HG03432 (cell line): ENCODE data around the gene INHA.

Source experiments
- ATAC-seq: cut with Tn5 transposase; IDR thresholded peaks from one replicate; pipeline ENCODE4 v1.9.1; 2021; ENCODE audit warnings: mild to moderate bottlenecking, moderate library complexity; ENCODE audit not compliant: unreplicated experiment

Gene INHA

DNA sequence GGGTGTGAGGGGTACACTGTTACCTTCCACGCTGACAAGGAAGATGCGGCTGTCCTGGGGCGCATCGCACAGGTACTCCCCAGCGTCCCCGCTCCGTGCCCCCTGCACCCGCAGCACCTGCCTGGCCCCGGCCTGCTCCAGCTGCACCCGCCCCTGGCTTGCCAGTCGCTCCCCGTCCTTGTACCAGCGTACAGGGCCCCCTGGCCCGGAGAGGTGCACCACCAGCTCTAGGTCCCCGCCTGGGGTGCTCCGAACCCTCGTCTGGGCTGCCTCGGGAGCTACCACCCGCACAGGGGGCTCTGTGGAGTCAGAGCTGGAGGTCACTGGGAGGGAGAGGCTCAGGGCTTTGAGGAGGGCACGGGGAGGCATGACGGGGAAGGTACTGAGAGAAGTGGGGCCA is 14.8 kb upstream of the INHA start:
- ATAC-seq = no peak

DNA sequence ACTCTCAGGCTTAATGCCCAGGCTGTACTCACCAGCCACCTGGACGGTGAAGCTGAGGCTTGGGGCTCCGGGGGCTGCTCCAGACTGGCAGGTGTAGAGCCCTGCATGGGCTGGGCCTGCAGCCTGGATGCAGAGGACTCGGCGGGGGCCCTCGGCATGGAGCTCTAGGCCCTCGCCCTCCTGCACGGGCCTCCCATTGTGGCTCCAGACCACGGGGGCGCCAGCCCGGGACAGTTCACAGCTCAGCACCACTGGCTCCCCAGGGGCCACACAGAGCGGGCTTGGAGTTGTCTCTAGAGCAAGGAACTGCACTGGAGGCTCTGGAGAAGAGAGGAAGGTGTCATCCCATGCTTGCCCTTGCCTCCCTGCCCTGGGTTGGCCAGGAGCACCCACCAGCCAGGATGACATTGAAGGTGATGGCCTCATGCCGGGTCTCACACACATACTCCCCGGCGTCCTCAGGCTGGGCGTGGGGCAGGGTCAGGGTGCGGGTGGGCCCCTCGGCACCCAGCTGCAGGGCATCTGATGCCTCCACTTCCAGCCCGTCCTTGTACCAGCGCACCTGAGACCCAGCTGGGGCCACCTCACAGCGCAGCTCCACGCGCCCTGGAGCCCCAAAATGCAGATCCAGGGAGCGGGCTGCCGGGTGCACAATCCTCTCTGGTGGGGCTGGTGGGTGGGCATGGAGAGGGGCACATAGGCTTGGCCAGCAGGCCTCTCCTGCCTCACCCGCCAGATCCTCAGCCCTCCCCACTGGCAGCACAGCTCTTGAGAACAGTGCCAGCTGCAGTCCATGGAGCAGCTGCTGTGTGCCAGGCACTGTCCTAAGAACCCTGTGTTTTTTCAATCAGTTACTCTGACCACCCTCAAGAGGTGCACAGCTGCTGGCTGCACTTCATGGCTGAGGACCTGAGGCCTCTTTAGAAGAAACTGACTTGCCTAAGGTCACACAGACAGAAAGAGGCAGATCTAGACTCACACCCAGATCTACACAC is 14.0 kb upstream of the INHA start:
- ATAC-seq = no peak

DNA sequence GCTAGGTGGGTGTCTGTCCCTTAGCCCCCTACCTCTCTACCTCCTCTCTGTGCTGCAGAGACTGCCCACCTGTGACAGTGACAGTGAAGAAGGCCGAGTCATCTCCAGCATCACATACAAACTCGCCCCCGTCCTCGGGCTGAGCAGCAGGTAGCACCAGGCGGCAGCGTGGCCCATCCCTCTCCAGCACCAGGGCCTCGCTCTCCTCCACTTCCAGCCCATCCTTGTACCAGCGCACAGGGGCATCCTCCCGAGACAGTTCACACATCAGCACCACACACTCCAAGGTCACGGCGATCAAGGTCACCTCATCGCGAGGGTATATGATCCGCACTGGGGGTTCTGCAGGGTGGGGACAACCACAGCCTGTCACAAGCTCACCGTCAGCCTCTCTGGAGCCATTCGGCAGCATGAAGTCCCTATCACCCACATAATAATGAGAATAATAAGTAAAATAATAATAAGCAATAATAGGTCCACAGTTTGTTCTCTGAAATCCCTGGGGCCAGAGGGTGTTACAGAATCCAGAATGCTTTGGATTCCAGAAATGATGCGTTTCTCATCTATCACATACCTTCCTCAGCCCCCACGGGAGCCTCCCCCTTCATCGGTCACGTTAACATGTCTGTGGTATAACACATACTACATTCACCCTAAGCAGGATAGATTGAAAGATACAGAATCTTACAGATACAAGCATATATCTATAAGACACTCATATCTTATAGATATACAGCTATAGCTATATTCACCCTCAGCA is 12.8 kb upstream of the INHA start:
- no peak for ATAC-seq

DNA sequence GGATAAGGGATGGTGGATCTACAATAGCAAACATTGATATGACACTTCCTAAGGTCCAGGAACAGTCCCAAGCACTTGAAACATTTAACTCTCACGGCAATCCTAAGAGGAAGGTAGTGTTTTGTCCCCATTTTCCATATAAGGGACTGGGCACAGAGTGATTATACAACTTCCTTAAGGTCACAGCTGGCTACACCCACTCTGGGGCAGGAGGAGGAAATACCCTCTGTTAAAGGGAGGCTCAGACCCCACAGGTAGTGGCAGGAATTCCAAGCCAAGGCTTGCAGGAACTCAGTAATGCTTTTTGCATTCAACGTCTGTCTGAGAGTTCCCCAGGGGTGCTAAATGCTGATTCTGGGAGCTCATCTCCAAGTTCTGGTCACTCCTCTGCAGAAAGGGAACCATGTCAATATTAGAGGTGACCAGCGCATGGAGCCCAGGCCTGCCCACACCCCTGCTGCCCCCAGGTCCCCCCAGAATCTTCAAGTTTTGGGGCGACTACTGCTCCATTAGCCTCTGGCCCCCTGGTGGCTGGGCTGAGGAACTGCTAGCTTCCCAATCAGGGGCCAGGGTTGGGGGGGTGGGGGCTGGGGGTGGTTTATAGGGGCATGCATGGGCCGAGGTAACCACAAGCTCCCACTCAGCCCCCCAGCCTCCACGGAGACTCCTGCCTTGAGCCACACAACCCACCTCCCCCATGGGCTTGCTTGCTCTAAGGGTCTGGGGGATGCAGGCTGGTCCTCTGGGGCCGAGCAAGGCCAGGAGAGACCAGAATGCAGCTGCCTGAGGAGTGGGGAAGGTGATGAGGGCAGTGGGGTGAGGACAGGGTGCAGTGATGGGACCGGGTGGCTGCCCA is 11.8 kb upstream of the INHA start:
- ATAC-seq = peak; percentile 52

DNA sequence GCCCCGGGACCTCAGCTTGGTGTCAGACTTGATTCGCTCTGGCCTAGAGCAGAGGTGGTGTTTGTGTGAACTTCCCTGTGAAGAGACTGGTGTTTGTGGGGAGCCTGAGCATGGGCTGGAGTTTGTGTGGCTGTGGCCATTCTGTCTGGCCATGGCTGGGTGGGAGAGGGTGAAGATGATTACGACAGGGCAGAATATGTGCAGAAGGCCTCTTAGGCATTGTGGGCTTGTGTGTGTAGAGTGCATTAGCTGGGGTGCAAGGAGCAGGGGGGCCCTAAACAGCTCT is 11.3 kb upstream of the INHA start:
- peak; percentile 5 for ATAC-seq

DNA sequence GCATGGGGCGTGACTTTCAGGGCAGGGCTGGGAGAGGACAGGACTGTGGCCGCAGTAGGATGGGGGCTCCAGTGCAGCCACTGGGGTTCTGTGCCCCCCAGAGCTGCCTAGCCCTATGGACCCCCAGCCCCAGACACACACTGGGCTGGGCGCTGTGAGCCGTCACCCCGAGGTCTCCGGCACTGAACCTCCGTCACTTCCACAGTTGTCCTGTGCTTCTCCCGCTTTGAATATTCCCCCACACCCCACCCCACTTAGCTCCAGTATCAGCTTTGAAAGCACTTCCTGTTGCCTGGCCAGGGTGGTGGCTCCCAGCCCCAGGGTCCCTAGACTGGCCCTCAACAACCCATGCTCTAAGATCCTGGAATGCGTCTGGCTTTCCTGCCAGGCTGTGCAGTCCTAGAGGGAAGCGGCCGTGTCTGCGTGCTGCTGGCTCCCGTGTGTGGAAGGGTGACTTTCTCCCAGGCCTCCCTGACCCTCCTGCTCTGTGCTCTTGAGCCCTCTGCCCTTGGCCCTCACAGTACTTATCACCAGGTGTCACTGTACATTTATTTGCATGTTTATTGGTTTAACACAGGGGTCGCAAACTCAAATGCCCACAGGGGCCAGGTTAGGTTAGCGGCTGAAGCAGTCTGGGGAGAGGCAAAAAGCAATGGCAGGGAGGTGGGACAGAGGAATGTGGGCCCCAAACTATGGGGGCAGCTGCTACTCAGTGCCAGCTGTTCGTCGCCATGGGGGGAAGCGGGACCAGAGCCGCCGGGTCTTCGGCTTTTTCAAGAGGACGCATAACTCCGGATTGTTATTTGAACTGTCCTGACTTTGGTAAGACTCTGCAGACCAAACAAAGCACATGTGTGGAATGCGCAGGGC is 10.7 kb upstream of the INHA start:
- no peak for ATAC-seq

DNA sequence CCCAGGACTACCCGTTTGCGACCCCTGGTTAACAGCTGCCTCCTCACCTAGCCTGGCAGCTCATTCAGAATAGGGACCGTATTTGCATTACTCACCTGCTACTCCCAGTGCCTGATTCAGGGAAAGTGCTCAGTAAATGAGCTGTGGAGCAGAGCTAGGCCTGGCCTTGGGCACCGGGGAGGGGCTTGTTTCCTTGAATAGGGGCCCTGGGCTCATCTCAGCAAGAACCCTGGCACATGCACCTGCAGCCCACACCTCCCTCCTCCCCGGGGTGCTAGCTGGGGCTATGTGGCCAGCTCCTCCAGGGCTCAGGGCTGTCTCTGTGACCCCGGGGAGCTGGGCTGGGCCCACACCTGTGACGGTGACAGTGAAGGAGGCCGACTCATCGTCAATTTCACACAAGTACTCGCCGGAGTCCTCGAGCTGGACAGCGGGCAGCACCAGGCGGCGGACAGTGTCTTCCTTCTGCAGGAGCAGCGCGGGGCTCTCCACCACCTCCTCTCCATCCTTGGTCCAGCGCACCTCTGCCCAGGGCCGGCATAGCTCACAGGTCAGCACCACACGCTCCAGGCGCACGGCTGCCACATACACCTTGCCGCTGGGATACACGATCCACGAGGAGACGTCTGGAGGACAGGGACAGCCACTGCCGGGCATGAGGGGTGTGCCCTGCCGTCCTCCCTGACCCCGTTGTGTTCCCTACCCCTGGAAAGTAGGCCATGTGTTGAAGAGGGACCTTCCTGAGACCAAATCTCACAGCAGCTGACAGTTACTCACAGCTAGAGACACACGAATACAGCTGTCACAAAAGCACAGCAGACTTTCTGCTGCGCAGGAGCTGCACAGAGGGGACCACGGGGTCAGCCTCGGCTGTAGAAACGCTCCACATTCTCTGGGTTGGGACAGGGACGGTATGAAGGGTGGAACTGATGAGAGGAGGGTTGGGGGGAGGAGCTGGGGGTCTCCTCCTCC is 9.8 kb upstream of the INHA start:
- ATAC-seq = no peak

DNA sequence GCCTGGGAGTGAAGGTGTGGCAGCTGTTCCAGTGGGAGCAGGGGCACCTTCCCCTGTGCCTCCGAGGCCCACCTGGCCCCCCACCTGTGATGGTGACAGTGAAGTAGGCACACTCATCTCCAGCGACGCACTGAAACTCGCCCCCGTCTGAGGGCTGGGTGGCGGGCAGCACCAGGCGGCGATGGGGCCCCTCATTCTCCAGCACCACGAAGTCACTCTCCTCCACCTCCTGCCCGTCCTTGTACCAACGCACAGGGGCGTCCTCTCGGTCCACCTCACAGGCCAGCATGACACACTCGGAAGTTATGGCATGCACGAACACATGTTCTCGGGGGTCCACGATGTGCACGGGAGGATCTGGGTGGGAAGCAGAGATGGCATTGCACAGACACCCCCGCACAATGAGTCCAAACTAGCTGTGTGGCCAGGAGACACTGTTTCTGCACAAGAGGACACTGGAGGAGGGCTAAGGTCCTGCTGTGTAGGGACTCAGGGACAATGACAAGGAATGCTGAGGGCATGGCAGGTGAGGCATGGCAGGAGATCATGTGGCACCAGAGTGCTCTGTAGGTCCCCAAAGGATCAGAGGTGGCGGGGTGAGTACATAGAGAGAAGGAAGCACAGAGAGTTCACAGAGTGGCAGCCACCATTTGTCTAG is 8.7 kb upstream of the INHA start:
- ATAC-seq = no peak

DNA sequence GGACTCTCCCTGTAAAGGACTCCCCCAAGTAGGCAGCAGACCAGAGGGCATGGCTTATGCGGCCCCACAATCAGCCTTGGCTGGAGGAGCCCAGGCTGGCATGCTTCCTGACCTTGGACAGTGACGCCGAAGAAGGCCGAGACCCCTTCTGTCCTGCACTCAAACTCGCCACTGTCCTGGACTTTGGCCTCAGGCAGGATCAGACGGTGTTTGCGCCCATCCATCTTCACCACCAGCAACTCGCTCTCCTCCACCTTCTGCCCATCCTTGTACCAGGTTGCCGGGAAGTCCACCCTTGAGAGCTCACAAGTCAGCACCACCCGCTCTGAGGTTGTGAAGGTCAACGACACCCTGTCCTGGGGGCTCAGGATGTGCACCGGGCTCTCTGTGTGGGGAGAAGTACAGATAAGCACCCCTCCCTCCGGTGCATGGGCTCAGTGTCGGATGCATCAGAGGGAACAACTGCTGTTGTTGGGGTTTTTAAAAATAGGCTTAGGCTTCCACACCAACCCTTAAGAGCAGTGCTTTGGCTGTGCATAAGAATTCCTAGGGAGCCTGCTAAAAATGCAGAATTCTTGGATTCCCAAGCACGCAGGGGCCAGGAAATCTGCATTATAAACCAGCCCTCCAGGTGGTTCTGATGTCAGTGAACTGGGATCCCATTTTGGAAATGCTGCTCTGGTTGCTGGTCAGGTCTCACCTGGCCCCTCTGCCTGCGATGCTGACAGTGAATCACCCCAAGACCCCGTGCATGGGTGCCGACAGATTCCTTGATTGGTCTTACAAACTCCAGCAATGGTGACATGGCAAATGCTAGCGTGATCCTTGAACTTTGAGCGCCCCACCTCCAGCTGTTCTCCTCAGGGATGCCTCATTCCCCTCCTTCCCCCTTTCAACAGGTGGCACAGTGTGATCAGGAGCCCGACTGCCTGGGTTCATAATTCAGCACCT is 6.7 kb upstream of the INHA start:
- no peak for ATAC-seq

DNA sequence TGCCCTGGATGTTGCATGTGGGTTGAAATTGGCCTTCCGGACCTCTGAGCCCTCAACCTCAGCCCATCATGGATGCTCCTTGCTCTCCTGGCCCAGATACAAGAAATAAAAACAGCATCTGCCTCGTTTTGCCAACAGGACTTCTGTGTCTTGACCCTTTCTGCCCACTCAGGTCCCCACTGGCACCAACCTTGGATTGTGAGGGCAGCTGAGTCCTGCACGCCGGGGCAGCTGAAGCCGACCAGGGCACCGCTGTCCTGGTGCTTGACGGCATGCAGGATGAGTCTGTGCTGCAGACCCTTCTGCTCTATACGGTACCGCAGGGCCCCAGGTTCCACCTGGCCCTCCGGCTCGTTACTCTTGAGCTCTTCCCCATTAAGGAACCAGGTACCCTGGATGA is 5.5 kb upstream of the INHA start:
- no peak for ATAC-seq

DNA sequence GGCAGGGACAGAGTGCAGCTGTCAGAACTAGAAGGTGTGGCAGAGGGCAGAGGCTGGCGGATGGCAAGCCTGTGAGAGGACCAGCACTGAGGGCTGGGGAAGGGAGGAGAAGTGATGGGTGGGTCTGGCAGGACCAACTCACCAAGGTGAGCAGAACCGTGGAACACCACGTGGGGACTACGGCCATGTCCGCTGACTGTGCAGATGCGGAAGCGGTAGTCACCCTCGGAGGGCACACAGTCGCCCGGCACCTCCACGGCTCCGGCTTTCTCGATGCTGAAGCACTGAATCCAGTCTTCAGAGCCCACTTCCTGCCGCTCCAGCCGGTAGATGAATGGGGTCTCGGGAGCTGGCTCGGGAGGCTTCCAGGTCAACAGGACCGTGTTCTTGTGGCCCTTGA is 5.0 kb upstream of the INHA start:
- no peak for ATAC-seq

DNA sequence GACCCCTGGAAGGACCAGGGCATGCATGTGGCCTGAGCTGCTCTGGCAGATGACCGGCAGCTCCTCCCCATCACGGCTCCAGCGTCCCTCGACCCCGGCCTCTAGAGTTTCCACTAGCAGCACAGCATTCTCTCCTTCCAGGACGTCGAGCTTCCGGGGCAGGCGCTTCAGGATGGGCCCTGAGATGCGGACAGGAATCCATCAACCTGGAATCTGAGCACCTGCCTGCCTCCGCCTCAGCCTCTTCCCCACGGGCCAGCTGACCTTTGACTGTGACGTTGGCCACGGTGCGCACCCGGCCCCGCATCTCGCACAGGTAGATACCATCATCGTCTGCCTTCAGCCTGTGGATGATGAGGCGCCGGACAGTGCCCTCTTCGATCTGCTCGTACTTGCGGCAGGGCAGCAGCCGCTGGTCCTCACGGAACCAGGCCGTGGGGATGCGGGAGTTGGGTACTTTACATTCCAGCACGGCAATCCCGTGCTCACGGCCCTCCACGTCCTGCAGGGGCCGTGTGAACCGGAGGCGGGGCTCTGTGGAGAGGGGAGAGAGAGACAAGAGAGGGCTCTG is 4.2 kb upstream of the INHA start:
- no peak for ATAC-seq

DNA sequence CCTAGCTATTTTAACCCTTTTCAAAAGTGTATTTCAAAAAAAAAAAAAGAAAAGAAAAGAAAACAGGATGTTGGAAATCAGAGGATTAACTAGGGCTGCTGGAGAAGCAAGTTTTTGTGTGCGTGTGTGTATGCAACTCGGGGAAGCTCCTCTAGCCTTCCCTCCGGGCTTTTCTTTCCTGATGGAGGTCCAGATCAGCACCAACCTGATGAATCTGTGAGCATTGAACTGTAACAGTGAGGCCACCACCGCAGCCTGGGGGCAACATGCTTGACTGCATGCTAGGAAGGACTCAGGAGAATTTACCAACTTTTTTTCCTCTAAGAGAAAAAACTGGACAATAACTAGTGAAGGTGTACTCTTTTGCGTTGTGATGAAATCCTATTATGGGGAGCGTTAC is 3.1 kb upstream of the INHA start:
- ATAC-seq = no peak

DNA sequence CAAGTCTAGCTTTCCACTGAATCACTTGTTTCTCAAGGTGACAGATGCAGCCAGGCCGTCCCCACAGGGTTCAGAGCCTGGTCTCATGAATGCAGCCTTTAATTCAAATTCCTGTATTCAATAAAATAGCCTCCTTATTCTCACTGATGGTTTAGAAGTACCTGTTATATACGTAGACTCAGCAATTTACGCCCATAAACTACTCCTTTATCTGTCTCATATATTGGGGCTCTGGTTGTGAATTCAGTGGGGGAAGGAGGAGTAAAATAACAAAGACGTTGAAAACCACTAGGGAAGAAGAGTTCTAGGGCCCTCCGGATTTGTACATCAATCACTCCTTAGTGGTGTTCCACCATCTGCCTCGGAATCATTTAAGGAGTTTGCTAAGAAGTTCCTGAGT is 2.5 kb upstream of the INHA start:
- ATAC-seq = no peak

DNA sequence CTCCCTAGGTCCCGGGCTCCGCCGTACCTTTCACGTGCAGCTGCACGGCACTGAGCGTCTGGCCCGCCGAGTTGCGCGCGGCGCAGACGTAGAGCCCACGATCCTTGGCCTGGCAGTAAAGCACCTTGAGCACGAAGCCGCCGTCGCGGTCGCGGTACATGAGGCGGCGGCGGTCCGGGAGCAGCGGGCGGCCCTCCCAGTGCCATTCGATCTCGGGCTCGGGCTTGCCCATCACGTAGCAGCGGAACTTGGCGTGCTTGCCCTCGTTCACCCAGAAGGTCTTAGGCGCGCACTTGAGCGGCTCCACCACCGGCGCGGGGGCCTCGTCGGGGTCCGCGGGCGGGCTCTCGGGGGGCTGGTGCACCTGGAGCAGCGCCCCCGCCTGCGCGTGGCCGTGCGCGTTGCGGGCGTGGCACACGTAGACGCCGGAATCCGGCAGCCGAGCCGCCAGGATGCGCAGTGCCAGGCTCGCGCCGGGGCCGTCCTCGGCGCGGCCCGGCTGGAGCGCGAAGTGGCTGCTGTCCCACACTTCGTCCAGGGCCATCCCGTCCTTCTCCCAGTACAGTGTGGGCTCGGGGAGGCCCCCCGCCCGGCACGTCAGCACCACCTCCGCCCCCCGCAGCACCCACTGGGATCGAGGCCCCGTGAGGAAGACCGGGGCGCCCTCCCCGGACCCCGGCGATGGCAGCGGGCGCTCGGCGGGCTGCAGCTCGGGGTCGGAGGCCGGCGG is 1.8 kb upstream of the INHA start:
- ATAC-seq = no peak

DNA sequence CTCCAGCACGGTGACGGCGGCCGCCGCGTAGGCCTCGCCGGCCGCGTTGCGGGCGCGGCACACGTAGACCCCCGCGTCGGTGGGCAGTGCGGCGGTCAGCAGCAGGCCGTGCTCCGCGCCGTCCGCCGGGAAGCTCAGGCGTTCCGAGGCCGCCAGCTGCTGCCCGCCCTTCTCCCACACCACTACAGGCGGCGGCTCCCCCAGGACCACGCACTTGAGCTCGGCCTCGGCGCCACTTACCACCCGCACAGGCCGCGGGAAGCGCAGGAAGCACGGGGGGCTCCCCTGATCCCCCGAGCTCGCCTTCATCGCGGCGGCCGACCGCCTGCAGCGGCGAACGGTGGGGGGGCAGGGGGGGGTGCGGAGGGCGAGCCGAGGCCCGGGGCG is 1.2 kb upstream of the INHA start:
- no peak for ATAC-seq
